ENCODE measurements around the gene ACTA2. TPM values are rescaled to one million over a fixed set of nuclear protein-coding genes. Genes with fewer than 3 reads are reported as not detected.
A peak's percentile ranks its signal among the peaks of the same experiment; 100 is the strongest.

The ACTA2 gene
- polyA plus RNA-seq, 3 donors from 2014 or later: 6.9 to 36.2 (median 12.6) TPM

GRCh38 chr10:88989824-88990383, 37.3 kb upstream of the ACTA2 start:
- H3K27ac Mint-ChIP-seq: peak overlapping the region; percentile 83 to 98 (median 92)
- H3K4me1 Mint-ChIP-seq: peaks cover 55 to 68% of the 10 kb centered on the region in 2 donors
- H3K36me3 Mint-ChIP-seq: peaks cover 3 to 10% (median 4%) of the 10 kb centered on the region in 3 donors
- H3K9me3 Mint-ChIP-seq: peaks cover 0 to 5% (median 4%) of the 10 kb centered on the region in 6 donors
- DNase-seq: peak in 2 of 3 donors; percentile 17 to 36
- peaks cover 0 to 9% (median 6%) of the 10 kb centered on the region in 3 donors for H3K27me3 Mint-ChIP-seq (ENCODE audit: low read depth in 3 of 3)
- H3K4me3 Mint-ChIP-seq: peak overlapping the region; percentile 94 to 100 (median 98)

GRCh38 chr10:88989423-88989822, 36.9 kb upstream of the ACTA2 start:
- peaks cover 3 to 10% (median 4%) of the 10 kb centered on the region in 3 donors for H3K36me3 Mint-ChIP-seq
- H3K9me3 Mint-ChIP-seq: peaks cover 0 to 5% (median 4%) of the 10 kb centered on the region in 6 donors
- peak overlapping the region; percentile 94 to 100 (median 98) for H3K4me3 Mint-ChIP-seq
- no peak for DNase-seq
- peak overlapping the region in 5 of 6 donors; percentile 83 to 98 (median 92) for H3K27ac Mint-ChIP-seq
- H3K4me1 Mint-ChIP-seq: peaks cover 55 to 68% of the 10 kb centered on the region in 2 donors
- H3K27me3 Mint-ChIP-seq (ENCODE audit: low read depth in 3 of 3): peaks cover 0 to 9% (median 6%) of the 10 kb centered on the region in 3 donors

- no peak for DNase-seq
- peaks cover 51 to 63% of the 10 kb centered on the region in 2 donors for H3K4me1 Mint-ChIP-seq
- peak overlapping the region in 5 of 6 donors; percentile 11 to 88 (median 81) for H3K27ac Mint-ChIP-seq
- peaks cover 0 to 9% (median 4%) of the 10 kb centered on the region in 3 donors for H3K27me3 Mint-ChIP-seq (ENCODE audit: low read depth in 3 of 3)
- peaks cover 0 to 5% (median 4%) of the 10 kb centered on the region in 6 donors for H3K9me3 Mint-ChIP-seq
- peaks cover 3 to 10% (median 4%) of the 10 kb centered on the region in 3 donors for H3K36me3 Mint-ChIP-seq
- peak overlapping the region in 2 of 5 donors; percentile 30 to 33 for H3K4me3 Mint-ChIP-seq
These were observed 35.3 kb upstream of the ACTA2 start for GRCh38 chr10:88987840-88988239.

- H3K27me3 Mint-ChIP-seq (ENCODE audit: low read depth in 3 of 3): peaks cover 0 to 9% (median 3%) of the 10 kb centered on the region in 3 donors
- peak overlapping the region in 2 of 5 donors; percentile 34 to 42 for H3K4me3 Mint-ChIP-seq
- H3K9me3 Mint-ChIP-seq: peaks cover 0 to 5% (median 4%) of the 10 kb centered on the region in 6 donors
- H3K36me3 Mint-ChIP-seq: peaks cover 3 to 10% (median 4%) of the 10 kb centered on the region in 3 donors
- peak overlapping the region in 5 of 6 donors; percentile 11 to 77 (median 65) for H3K27ac Mint-ChIP-seq
- DNase-seq: no peak
- peaks cover 47 to 58% of the 10 kb centered on the region in 2 donors for H3K4me1 Mint-ChIP-seq
These were observed 34.7 kb upstream of the ACTA2 start for GRCh38 chr10:88987243-88987725.

GRCh38 chr10:88986549-88987242, 34.1 kb upstream of the ACTA2 start:
- Mint-ChIP-seq H3K9me3 (peaks cover 0 to 5% (median 4%) of the 10 kb centered on the region in 6 donors), H3K36me3 (peaks cover 3 to 10% (median 4%) of the 10 kb centered on the region in 3 donors), H3K27ac (peak overlapping the region in 5 of 6 donors; percentile 52 to 81 (median 73)), H3K4me1 (peaks cover 41 to 52% of the 10 kb centered on the region in 2 donors), H3K27me3 (ENCODE audit: low read depth in 3 of 3) (peaks cover 0 to 9% (median 3%) of the 10 kb centered on the region in 3 donors), H3K4me3 (peak overlapping the region in 4 of 5 donors; percentile 1 to 48 (median 18))
- DNase-seq: peak in 1 of 3 donors; percentile 23

GRCh38 chr10:88984525-88984924, 32.0 kb upstream of the ACTA2 start:
- peaks cover 23 to 35% of the 10 kb centered on the region in 2 donors for H3K4me1 Mint-ChIP-seq
- DNase-seq: no peak

DNA sequence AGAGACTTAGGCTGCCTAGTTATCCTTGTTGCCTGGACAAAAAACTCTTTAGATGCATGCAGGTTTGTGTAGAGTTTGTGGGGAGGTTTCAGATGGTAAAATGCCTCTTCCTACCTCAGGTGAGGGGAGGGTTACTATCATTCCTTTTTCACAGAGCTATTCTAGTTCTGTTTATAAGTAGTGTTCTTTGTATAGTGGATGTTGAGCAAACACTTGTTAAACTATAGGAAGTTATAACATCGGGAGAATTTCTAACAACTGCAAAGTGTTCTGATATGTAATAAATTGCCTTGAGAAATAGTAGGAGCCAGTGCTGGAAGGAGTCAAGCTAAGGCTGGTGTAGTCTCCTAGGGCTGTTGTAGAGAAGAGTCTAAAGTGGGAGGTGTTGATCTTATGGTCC, 31.4 kb upstream of the ACTA2 start:
- H3K4me3 Mint-ChIP-seq: no peak overlapping the region
- peak overlapping the region in 3 of 6 donors; percentile 14 to 35 (median 17) for H3K27ac Mint-ChIP-seq
- H3K4me1 Mint-ChIP-seq: peaks cover 17 to 34% of the 10 kb centered on the region in 2 donors
- peaks cover 0 to 5% (median 4%) of the 10 kb centered on the region in 6 donors for H3K9me3 Mint-ChIP-seq
- peaks cover 0 to 5% (median 3%) of the 10 kb centered on the region in 3 donors for H3K27me3 Mint-ChIP-seq (ENCODE audit: low read depth in 3 of 3)
- peaks cover 3 to 6% (median 4%) of the 10 kb centered on the region in 3 donors for H3K36me3 Mint-ChIP-seq
- no peak for DNase-seq

More at GRCh38 chr10:88984525-88984924, 32.0 kb upstream of the ACTA2 start:
- Mint-ChIP-seq H3K4me3 (no peak overlapping the region), H3K9me3 (peaks cover 0 to 5% (median 4%) of the 10 kb centered on the region in 6 donors), H3K27ac (peak overlapping the region in 4 of 6 donors; percentile 4 to 64 (median 14)), H3K36me3 (peaks cover 3 to 4% (median 3%) of the 10 kb centered on the region in 3 donors), H3K27me3 (ENCODE audit: low read depth in 3 of 3) (peaks cover 0 to 6% (median 3%) of the 10 kb centered on the region in 3 donors)

DNA sequence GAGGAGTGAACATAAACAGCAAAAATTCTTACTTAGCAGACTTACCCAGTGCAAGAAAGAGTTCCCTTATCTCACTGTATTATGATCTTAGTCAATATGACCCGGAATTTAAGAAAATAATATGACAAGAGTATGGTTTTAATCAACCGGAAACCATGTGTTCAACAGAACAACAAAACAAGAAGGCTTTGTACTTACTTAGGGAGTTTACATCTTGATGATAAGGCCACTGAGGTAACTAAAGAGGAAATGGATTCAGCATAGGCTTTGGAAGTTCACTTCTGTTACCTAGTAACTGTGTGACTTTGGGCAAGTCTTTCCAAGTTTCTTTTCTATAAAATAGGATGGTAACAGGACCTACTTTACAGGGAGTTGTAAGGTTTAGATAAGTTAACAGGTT, 30.6 kb upstream of the ACTA2 start:
- H3K27ac Mint-ChIP-seq: no peak overlapping the region
- peaks cover 0 to 5% (median 3%) of the 10 kb centered on the region in 3 donors for H3K27me3 Mint-ChIP-seq (ENCODE audit: low read depth in 3 of 3)
- H3K9me3 Mint-ChIP-seq: peaks cover 0 to 5% (median 4%) of the 10 kb centered on the region in 6 donors
- H3K4me3 Mint-ChIP-seq: no peak overlapping the region
- H3K36me3 Mint-ChIP-seq: peaks cover 3 to 6% (median 4%) of the 10 kb centered on the region in 3 donors
- DNase-seq: no peak
- peaks cover 16 to 27% of the 10 kb centered on the region in 2 donors for H3K4me1 Mint-ChIP-seq

DNA sequence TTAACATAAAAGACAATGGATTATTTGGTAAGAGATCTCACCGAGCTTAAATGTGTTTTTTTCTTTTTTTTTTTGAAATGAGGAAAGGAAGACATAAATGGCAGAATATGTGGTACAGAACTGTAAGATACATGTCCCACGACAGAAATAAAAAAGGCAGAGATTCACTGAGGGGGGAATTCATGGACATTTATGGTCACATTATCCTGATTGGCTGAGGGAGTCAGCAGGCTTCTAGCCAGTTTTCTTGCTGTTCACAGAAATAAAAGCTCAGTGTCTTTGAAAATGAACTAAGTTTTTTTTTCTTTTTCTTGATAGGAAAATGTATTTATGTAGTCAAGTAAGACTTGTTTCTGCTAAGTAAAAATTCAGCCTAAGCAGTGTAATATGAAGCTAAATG, 29.8 kb upstream of the ACTA2 start:
- no peak for DNase-seq
- Mint-ChIP-seq H3K27ac (peak overlapping the region in 1 of 6 donors; percentile 8), H3K27me3 (ENCODE audit: low read depth in 3 of 3) (peaks cover 0 to 5% (median 3%) of the 10 kb centered on the region in 3 donors)

GRCh38 chr10:88981435-88981834, 28.9 kb upstream of the ACTA2 start:
- Mint-ChIP-seq H3K27me3 (ENCODE audit: low read depth in 3 of 3) (peaks cover 0 to 4% (median 1%) of the 10 kb centered on the region in 3 donors), H3K9me3 (peaks cover 0 to 3% (median 2%) of the 10 kb centered on the region in 6 donors), H3K4me1 (peaks cover 4 to 10% of the 10 kb centered on the region in 2 donors), H3K27ac (no peak overlapping the region), H3K4me3 (no peak overlapping the region), H3K36me3 (peaks cover 2 to 5% (median 2%) of the 10 kb centered on the region in 3 donors)
- no peak for DNase-seq

More for the DNA sequence above, 29.8 kb upstream of the ACTA2 start:
- H3K4me1 Mint-ChIP-seq: peaks cover 8 to 19% of the 10 kb centered on the region in 2 donors
- H3K9me3 Mint-ChIP-seq: peaks cover 0 to 5% (median 4%) of the 10 kb centered on the region in 6 donors
- peaks cover 3 to 6% (median 4%) of the 10 kb centered on the region in 3 donors for H3K36me3 Mint-ChIP-seq
- no peak overlapping the region for H3K4me3 Mint-ChIP-seq

GRCh38 chr10:88980800-88981199, 28.2 kb upstream of the ACTA2 start:
- H3K9me3 Mint-ChIP-seq: no peaks in the 10 kb centered on the region
- H3K4me3 Mint-ChIP-seq: no peak overlapping the region
- H3K4me1 Mint-ChIP-seq: peaks cover under 1 to 6% of the 10 kb centered on the region in 2 donors
- no peak overlapping the region for H3K27ac Mint-ChIP-seq
- DNase-seq: no peak
- H3K36me3 Mint-ChIP-seq: peaks cover 0 to 3% (median 0%) of the 10 kb centered on the region in 3 donors
- H3K27me3 Mint-ChIP-seq (ENCODE audit: low read depth in 3 of 3): peaks cover 0 to 2% (median 0%) of the 10 kb centered on the region in 3 donors

- Mint-ChIP-seq H3K36me3 (peaks cover 0 to 3% (median 0%) of the 10 kb centered on the region in 3 donors), H3K9me3 (no peaks in the 10 kb centered on the region), H3K4me3 (no peak overlapping the region), H3K27me3 (ENCODE audit: low read depth in 3 of 3) (peaks cover 0 to 2% (median 0%) of the 10 kb centered on the region in 3 donors), H3K27ac (no peak overlapping the region), H3K4me1 (peaks cover 6 to 12% of the 10 kb centered on the region in 2 donors)
- DNase-seq: no peak
These were observed 27.7 kb upstream of the ACTA2 start for GRCh38 chr10:88980247-88980646.

DNA sequence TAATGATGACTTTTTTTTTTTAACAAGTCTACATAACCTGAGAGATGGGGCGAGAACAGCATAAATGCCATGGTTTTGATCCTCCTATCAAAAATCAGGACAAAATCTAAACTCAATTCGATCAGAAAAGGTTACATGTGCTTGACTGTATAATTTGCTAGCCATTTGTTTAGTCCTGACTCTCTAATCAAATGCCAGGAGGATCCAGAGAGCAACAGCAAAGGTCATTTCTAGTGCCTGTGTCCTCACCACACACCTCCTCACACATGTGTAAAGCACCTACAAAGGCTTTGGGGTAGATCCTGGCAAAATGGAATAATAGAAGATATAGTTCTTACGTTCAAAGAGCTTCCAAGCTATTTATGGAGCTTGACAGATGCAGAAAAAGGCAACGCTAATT, 27.0 kb upstream of the ACTA2 start:
- no peak overlapping the region for H3K4me3 Mint-ChIP-seq
- H3K36me3 Mint-ChIP-seq: peaks cover 0 to 4% (median 3%) of the 10 kb centered on the region in 3 donors
- peaks cover 0 to 6% (median 0%) of the 10 kb centered on the region in 3 donors for H3K27me3 Mint-ChIP-seq (ENCODE audit: low read depth in 3 of 3)
- H3K4me1 Mint-ChIP-seq: peaks cover 12 to 18% of the 10 kb centered on the region in 2 donors
- no peak for DNase-seq
- no peak overlapping the region for H3K27ac Mint-ChIP-seq
- no peaks in the 10 kb centered on the region for H3K9me3 Mint-ChIP-seq
